GM12891 (cell line): ENCODE data around the gene MAPK8IP1.

Experiments
- DNase-seq: peaks from one replicate; pipeline ENCODE4 v3.0.0; 2011; ENCODE audit warnings: low spot score; ENCODE audit not compliant: insufficient read length
- FAIRE-seq: peaks from 2 replicates; lab custom pipeline; 2011; peaks lifted over from hg19 to GRCh38; lab: Jason Lieb, UNC
- PAX5 ChIP-seq: IDR thresholded peaks from 2 replicates; pipeline ENCODE4 v1.6.1; 2011; ENCODE audit warnings: low read length, moderate library complexity, mild to moderate bottlenecking; ENCODE audit not compliant: insufficient read depth, severe bottlenecking
- POLR2A ChIP-seq: IDR thresholded peaks from 2 replicates; pipeline ENCODE4 v1.6.1; 2011; ENCODE audit warnings: low read depth, low read length, control low read depth
- POLR2AphosphoS5 ChIP-seq: IDR thresholded peaks from 2 replicates; pipeline ENCODE4 v1.6.1; 2011; ENCODE audit warnings: low read depth, low read length, control low read depth
- POU2F2 ChIP-seq: IDR thresholded peaks from 2 replicates; pipeline ENCODE4 v1.6.1; 2011; ENCODE audit warnings: low read depth, mild to moderate bottlenecking, control low read depth, low read length, moderate library complexity
- SPI1 ChIP-seq: IDR thresholded peaks from 2 replicates; pipeline ENCODE4 v1.6.1; 2011; ENCODE audit warnings: low read depth, low read length, control low read depth
- TAF1 ChIP-seq: IDR thresholded peaks from 2 replicates; pipeline ENCODE4 v1.6.1; 2011; ENCODE audit warnings: low read depth, low read length, control low read depth

Gene MAPK8IP1

GRCh38 chr11:45919806-45920530, 34.5 kb downstream of the MAPK8IP1 start:
- TF ChIP-seq SPI1 (no peak), POLR2A (no peak), POU2F2 (no peak), TAF1 (no peak), PAX5 (no peak), POLR2AphosphoS5 (no peak)
- DNase-seq, result no peak
- no peak for FAIRE-seq

- DNase-seq, result no peak
- FAIRE-seq, result no peak
- no peak for TF ChIP-seq SPI1
- TF ChIP-seq POU2F2, result no peak
- no peak for TF ChIP-seq POLR2AphosphoS5
- TF ChIP-seq TAF1, result no peak
- TF ChIP-seq POLR2A, result no peak
- no peak for TF ChIP-seq PAX5
These were observed 35.4 kb downstream of the MAPK8IP1 start for GRCh38 chr11:45920531-45921477.

GRCh38 chr11:45921561-45922424, 36.3 kb downstream of the MAPK8IP1 start:
- no peak for TF ChIP-seq TAF1
- TF ChIP-seq POU2F2, result no peak
- TF ChIP-seq PAX5, result no peak
- FAIRE-seq (no peak), DNase-seq (peak; percentile 13)

GRCh38 chr11:45922425-45923082, 37.1 kb downstream of the MAPK8IP1 start, which contains the start of gene LARGE2:
LARGE2 (plus strand) TSS chr11:45922656; CDS start chr11:45922883, 227 bp downstream.
- no peak for FAIRE-seq
- DNase-seq, result peak; percentile 27
- TF ChIP-seq TAF1 (no peak), POLR2A (no peak), PAX5 (no peak), POU2F2 (no peak)

GRCh38 chr11:45924036-45924915, 38.8 kb downstream of the MAPK8IP1 start:
- no peak for TF ChIP-seq SPI1
- no peak for TF ChIP-seq PAX5
- TF ChIP-seq TAF1, result no peak
- TF ChIP-seq POLR2AphosphoS5, result no peak
- TF ChIP-seq POU2F2, result no peak
- no peak for TF ChIP-seq POLR2A
- FAIRE-seq (no peak), DNase-seq (no peak)

GRCh38 chr11:45924927-45925326, 39.5 kb downstream of the MAPK8IP1 start:
- DNase-seq (no peak), FAIRE-seq (no peak)
- TF ChIP-seq SPI1 (no peak), PAX5 (no peak), POU2F2 (no peak), TAF1 (no peak), POLR2AphosphoS5 (no peak), POLR2A (no peak)

- no peak for TF ChIP-seq SPI1
- TF ChIP-seq POLR2AphosphoS5, result no peak
- no peak for TF ChIP-seq POU2F2
- no peak for TF ChIP-seq TAF1
- no peak for TF ChIP-seq POLR2A
- no peak for TF ChIP-seq PAX5
- FAIRE-seq (no peak), DNase-seq (no peak)
These were observed 40.1 kb downstream of the MAPK8IP1 start for GRCh38 chr11:45925550-45925949.

GRCh38 chr11:45926001-45926401, 40.5 kb downstream of the MAPK8IP1 start:
- TF ChIP-seq POLR2A, result no peak
- TF ChIP-seq TAF1, result no peak
- TF ChIP-seq POLR2AphosphoS5, result no peak
- no peak for TF ChIP-seq PAX5
- TF ChIP-seq POU2F2, result no peak
- TF ChIP-seq SPI1, result no peak
- FAIRE-seq, result no peak

More at GRCh38 chr11:45926001-45926401, 40.5 kb downstream of the MAPK8IP1 start:
- no peak for DNase-seq
